ENCODE results near the gene AUTS2.

GRCh38 chr7:70674571-70675010, 1076.3 kb downstream of the AUTS2 start:
- no peak for TF ChIP-seq ZNF600 (tag by site-specific recombination; IDR thresholded peaks at IDR 0.05)
- no peak for TF ChIP-seq KLF9 (tag by site-specific recombination; IDR thresholded peaks at IDR 0.05; ENCODE audit: low read depth)
- TF ChIP-seq HOXA7 (CRISPR knock-in tag; IDR thresholded peaks at IDR 0.05; ENCODE audit: borderline replicate concordance): no peak
- no peak for TF ChIP-seq CTCF (tag by site-specific recombination; IDR thresholded peaks at IDR 0.05)
